Measurements from ENCODE around the gene ARMC8. TPM values are rescaled to one million over a fixed set of nuclear protein-coding genes. Genes with fewer than 3 reads are reported as not detected.

The ARMC8 gene
- total RNA-seq, 1 donor from 2014 or later = 80.3 TPM

DNA sequence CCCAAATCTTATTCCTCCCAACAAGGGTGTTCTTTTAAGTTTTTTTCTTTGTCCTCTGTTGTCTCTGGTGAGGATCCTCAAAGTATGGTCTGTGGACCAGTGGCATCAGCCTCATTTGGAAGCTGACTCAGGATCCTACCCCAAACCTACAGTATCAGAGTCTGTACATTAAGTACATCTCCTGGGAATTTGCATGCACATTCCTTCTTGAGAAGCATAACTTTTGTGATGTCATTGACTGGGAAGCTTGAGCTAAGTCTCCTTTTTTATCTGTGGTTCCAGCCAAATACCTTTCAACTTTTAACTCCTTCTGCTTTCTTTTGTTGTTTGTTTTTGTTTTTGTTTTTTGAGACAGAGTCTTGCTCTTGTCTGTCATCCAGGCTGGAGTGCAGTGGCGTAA is 40.5 kb downstream of the ARMC8 start:
- H3K4me2 ChIP-seq = no peak overlapping the region
- no peak overlapping the region for H3K4me3 ChIP-seq
- peaks cover 28% of the 10 kb centered on the region for H3K36me3 Mint-ChIP-seq
- no peak overlapping the region for H3K27ac Mint-ChIP-seq
- no peaks in the 10 kb centered on the region for H3K9me3 ChIP-seq (ENCODE audit: low read depth)
- H2AFZ ChIP-seq (replicated peaks) = no peak overlapping the region
- no peaks in the 10 kb centered on the region for H3K9me3 Mint-ChIP-seq
- H3K79me2 ChIP-seq (ENCODE audit: low read depth) = peaks cover 2% of the 10 kb centered on the region
- H3K36me3 ChIP-seq = peaks cover 22% of the 10 kb centered on the region
- H3K27me3 Mint-ChIP-seq (ENCODE audit: insufficient read depth, low read depth) = no peaks in the 10 kb centered on the region
- no peaks in the 10 kb centered on the region for H3K4me1 ChIP-seq
- no peak for DNase-seq (ENCODE audit: low spot score)
- no peak overlapping the region for H3K9ac ChIP-seq
- no peaks in the 10 kb centered on the region for H3K27me3 ChIP-seq
- TF ChIP-seq EZH2 (IDR thresholded peaks at IDR 0.05) = no peak
- TF ChIP-seq EZH2phosphoT487 (IDR thresholded peaks at IDR 0.05) = no peak
- TF ChIP-seq, protein P1, sequence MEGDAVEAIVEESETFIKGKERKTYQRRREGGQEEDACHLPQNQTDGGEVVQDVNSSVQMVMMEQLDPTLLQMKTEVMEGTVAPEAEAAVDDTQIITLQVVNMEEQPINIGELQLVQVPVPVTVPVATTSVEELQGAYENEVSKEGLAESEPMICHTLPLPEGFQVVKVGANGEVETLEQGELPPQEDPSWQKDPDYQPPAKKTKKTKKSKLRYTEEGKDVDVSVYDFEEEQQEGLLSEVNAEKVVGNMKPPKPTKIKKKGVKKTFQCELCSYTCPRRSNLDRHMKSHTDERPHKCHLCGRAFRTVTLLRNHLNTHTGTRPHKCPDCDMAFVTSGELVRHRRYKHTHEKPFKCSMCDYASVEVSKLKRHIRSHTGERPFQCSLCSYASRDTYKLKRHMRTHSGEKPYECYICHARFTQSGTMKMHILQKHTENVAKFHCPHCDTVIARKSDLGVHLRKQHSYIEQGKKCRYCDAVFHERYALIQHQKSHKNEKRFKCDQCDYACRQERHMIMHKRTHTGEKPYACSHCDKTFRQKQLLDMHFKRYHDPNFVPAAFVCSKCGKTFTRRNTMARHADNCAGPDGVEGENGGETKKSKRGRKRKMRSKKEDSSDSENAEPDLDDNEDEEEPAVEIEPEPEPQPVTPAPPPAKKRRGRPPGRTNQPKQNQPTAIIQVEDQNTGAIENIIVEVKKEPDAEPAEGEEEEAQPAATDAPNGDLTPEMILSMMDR (IDR thresholded peaks at IDR 0.05) = no peak
- no peaks in the 10 kb centered on the region for H3F3A ChIP-seq (ENCODE audit: low read depth)
- no peaks in the 10 kb centered on the region for H3K4me1 Mint-ChIP-seq
- peaks cover 3% of the 10 kb centered on the region for H4K20me1 ChIP-seq (ENCODE audit: low read depth)
- H3K27ac ChIP-seq = no peak overlapping the region
- no peak overlapping the region for H3K4me3 Mint-ChIP-seq

DNA sequence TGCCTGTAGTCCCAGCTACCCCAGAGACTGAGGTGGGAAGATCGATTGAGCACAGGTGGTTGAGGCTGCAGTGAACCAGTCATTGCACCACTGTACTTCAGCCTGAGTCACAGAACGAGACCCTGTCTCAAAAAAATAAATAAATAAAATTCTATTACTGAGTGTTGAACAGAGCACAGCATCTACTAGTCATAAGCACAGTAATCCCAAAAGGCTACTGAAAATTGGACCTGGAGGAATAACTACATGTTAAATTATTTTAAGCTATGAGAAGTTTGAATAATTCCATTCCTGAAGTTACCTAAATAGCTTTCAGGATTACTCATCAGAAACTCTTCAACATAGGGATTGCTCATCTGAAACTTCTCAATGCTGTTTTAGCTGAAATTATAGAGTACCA is 43.4 kb downstream of the ARMC8 start:
- Histone ChIP-seq H3K79me2 (ENCODE audit: low read depth) (no peaks in the 10 kb centered on the region), H2AFZ (replicated peaks) (no peak overlapping the region), H3K4me3 (no peak overlapping the region), H3K9me3 (ENCODE audit: low read depth) (no peaks in the 10 kb centered on the region), H3K27me3 (no peaks in the 10 kb centered on the region), H3K9ac (no peak overlapping the region), H3K36me3 (peaks cover 7% of the 10 kb centered on the region), H3K27ac (no peak overlapping the region), H3K4me1 (no peaks in the 10 kb centered on the region), H4K20me1 (ENCODE audit: low read depth) (no peaks in the 10 kb centered on the region), H3K4me2 (no peak overlapping the region), H3F3A (ENCODE audit: low read depth) (no peaks in the 10 kb centered on the region)
- no peaks in the 10 kb centered on the region for H3K4me1 Mint-ChIP-seq
- H3K27me3 Mint-ChIP-seq (ENCODE audit: insufficient read depth, low read depth) = no peaks in the 10 kb centered on the region
- no peak overlapping the region for H3K27ac Mint-ChIP-seq
- no peak for DNase-seq (ENCODE audit: low spot score)
- H3K4me3 Mint-ChIP-seq = no peak overlapping the region
- no peaks in the 10 kb centered on the region for H3K9me3 Mint-ChIP-seq
- no peak for TF ChIP-seq EZH2phosphoT487 (IDR thresholded peaks at IDR 0.05)
- TF ChIP-seq EZH2 (IDR thresholded peaks at IDR 0.05) = no peak
- TF ChIP-seq, protein P1 (IDR thresholded peaks at IDR 0.05) = no peak
- H3K36me3 Mint-ChIP-seq = peaks cover 16% of the 10 kb centered on the region

DNA sequence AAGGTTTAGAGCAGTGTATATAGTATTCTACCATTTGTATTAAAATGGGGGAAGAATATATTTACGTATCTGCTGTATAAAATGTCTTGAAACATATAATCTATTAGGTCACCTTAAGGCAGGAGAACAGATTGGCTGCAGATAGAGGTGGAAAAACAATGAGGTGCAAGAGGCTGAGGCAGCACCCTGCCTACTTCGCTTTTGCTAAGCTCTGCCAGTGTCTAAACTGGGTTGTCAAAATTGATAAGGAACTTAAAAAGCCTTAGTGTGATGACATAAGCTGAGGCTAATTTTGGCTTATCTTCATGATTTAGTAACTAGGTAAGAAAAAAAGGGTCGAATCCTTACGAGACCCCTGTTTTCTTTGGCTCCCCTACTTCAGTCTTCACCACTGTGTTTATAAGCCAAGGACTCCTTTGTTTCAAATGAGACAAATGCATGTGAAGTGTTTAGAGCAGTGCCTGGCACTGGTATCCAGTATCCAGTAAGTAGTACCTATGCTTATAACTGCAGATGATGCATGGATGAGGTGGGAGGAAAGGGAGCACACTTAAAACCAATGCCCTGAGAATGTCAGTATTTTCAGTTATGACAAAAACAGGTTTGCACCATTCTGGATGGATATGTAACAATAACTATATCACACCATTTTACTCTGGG is 45.7 kb downstream of the ARMC8 start:
- H3K79me2 ChIP-seq (ENCODE audit: low read depth) = no peaks in the 10 kb centered on the region
- TF ChIP-seq, protein P1 (IDR thresholded peaks at IDR 0.05) = no peak
- TF ChIP-seq EZH2phosphoT487 (IDR thresholded peaks at IDR 0.05) (no peak), EZH2 (IDR thresholded peaks at IDR 0.05) (no peak)
- Mint-ChIP-seq H3K36me3 (peaks cover 18% of the 10 kb centered on the region), H3K4me3 (no peak overlapping the region), H3K9me3 (no peaks in the 10 kb centered on the region), H3K27me3 (ENCODE audit: insufficient read depth, low read depth) (no peaks in the 10 kb centered on the region), H3K4me1 (no peaks in the 10 kb centered on the region), H3K27ac (no peak overlapping the region)
- no peaks in the 10 kb centered on the region for H3K27me3 ChIP-seq
- H2AFZ ChIP-seq (replicated peaks) = no peak overlapping the region
- no peaks in the 10 kb centered on the region for H3K4me1 ChIP-seq
- H3K9ac ChIP-seq = peak overlapping the region; percentile 30
- peaks cover 21% of the 10 kb centered on the region for H3K36me3 ChIP-seq
- no peak overlapping the region for H3K4me3 ChIP-seq
- H3K4me2 ChIP-seq = no peak overlapping the region
- no peak overlapping the region for H3K27ac ChIP-seq
- H4K20me1 ChIP-seq (ENCODE audit: low read depth) = no peaks in the 10 kb centered on the region
- H3F3A ChIP-seq (ENCODE audit: low read depth) = no peaks in the 10 kb centered on the region
- H3K9me3 ChIP-seq (ENCODE audit: low read depth) = no peaks in the 10 kb centered on the region
- no peak for DNase-seq (ENCODE audit: low spot score)

Data from neural progenitor cell (in vitro differentiated cells).